DLD1 (cell line): Measurements from ENCODE around the gene RBM33.

ENCODE experiments used
- in situ Hi-C: cut with HindIII; loops from 2 replicates; pipeline ENCODE4 v1.10.0; 2017; ENCODE audit warnings: low sequenced_read_pairs

Gene RBM33

DNA sequence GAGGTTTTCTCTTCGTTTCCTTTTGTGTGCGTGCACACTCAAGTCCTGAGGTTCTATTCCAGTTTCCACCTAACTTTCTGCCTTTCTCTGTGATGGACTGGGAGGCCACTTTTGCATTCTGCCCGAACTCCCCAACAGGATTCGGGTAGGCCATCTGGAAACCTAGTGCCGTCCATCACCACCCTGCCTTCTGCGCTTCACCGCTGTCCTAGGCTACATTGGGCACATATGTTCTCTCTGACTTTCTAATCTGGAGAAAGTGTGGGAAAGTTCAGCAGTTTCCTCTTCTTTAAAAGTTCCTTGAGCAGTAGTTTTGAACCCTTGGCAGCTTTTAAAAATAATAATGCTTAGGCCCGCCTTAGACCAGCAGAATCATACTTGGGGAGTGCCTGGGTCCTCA, 121.0 kb downstream of the RBM33 start:
- in situ Hi-C loops: no loop called here

DNA sequence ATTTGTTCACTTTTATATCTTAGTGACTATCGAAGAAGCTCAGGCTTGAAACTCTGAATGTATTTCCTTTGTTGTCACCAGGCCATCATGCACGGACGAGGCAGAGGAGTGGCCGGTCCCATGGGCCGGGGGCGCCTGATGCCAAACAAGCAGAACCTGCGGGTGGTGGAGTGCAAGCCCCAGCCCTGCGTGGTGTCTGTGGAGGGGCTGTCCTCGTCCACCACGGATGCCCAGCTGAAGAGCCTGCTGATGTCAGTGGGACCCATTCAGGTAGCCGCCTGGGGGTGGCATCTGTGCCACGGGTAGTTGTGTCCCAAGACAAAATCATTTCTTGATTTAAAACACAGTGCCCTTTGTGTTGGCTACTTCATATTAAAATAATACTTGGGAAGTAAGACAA, 121.9 kb downstream of the RBM33 start:
- in situ Hi-C loops: no loop called here

DNA sequence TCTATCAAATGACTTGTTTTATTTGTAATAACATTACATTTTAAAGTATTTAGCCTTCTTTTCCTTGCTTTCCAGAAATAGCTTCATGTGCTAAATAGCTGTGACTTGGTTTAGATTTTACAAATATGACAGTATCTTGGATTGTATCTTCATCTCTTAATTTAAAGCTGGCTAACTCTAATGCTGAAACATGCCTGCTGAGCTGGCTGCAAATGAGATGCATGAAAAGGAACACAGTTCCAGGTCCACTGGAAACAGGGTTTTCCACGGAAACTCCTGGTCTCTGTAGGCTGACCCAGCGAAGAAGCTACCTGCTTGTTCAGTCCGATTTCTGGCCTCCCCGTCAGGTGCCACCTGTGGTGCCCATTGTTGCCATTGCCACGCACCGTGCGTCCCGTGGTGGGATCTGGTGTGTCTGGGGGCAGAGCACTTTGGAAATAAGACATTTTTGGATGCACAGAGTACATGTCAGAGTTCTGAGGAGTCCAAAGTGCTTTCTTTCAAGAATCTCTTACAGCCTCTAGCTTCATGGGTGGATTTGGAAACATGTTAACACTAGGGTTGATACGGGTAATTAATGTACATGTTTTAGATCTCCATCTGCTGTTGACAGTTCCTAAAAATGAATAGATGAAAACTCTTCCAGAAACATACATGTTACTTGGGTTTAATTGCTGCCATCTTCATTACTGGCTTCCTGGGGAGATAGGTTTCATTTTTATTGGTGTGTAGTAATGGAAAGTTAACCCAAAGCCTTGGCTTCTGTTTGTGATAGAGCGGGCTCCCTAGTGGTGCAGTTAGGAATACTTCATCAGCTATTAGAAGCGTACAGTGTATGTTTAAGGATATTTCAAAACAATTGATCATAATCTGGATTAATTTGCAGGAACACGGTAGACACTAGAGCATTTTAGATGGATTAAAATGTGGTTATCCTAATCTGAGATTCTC, 122.8 kb downstream of the RBM33 start:
- in situ Hi-C loops: no loop called here

DNA sequence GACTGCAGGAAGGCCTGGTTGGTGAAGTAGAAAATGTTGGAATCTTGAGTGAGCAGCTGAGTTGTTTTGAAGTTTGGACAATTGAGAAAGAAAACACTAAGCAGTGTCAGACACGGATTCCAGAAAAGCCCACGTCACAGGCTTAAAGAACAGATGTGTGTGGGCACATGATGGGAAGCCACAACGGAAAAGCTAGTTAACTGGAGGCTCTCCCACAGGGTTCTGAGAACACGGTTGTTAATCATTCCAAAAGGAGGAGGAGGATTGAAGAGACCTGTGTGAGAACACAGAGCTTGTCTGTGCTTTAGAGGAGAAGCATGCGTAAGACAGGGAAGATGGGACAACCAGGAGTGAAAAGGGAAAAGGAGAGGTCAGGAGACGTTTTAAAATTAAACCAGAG, 125.2 kb downstream of the RBM33 start:
- in situ Hi-C loops: no loop called here

DNA sequence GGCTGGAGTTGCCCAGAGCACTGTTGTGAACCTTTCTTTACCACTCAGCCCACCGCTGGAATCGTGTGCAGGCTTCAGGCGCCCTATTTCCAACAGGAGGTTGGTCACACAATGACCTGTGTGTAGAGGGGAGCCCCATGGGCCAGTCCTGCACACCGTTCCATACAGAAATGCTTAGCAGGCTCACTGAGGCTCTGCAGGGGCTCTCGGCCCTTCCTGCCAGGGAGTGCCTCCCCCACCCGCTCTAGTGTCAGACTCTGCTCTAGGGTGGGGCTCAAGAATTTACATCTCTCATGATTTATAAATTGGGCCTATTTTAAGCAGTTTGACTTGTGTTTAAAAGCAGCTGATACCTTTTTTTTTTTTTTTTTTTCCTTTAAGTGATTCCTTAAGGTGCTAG, 125.8 kb downstream of the RBM33 start:
- in situ Hi-C loops: no loop called here

DNA sequence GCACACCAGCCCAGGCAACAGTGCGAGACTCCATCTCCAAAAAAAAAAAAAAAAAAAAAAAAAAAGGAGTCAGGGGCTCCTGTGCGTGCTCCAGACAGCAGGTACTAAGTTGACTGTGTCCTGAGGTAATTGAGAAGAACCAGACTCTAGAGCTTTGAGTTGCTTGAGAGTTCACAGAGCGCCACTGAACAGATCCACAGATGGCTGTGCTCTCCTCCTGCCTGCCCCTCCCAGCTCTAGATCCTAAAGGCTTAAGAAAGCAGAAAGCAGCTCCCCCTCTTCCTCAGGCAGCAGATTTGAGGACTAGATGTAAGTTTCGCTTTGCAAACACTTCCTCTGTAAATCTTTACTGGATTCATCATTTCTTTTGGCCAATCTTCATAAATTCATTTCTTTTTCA, 129.1 kb downstream of the RBM33 start:
- in situ Hi-C loops: no loop called here

DNA sequence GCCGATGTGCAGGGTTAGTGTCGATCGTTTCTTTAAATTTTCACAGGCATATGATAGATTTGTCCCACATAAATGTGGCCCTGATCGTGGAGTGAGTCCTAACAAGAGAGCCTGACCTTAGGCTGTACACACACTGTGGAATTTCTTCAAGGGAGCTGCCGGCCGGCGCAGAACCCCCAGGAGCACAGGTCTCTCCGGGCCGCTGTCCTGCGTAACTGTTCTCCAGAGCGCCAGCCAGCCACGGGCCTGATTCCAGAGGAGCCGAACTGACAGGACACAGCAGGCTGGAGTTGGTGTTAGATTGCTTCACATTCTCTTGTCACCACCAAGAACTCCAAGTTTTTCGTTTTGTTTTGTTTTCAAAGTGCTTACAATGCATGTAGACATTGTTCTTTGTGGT, 130.5 kb downstream of the RBM33 start:
- in situ Hi-C loops: no loop called here

DNA sequence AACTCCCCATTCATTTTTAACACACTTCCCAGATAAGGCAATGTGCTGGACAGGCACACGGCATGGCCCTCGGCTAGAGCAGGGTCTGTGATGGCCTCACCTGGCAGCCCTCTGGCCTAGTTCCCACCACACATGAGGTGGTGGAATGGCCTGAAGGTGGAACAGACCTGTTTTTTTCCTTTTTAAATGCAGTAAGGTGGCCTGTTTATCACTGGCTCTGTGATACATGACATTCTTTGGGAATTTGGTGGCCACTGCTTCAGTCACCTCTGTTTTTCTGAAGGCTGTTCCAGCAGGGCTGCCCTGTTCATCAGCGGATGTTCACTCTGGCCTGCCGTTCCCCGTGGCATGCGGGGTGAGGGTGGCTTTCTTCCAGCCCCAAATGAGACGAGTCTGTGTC, 131.2 kb downstream of the RBM33 start:
- in situ Hi-C loops: no loop called here

DNA sequence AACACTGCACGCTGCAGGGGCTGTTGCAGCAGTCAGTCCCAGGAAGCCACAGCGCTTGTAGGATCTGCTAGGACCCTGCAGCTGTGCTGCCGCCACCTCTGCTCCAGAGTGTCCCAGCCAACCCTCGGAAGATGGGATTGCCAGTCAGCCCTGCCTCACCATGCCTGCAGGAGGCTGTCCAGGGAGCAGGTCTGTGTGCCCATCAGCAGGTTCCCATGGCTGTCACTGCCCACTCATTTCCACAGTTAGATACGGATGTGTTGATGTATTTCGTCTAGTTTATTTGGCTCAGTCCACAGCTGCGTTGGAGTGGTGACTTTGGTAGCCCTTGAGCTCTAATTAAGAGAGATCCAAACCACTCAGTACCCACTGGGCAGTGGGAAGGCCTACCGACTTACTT, 132.1 kb downstream of the RBM33 start:
- in situ Hi-C loops: no loop called here

DNA sequence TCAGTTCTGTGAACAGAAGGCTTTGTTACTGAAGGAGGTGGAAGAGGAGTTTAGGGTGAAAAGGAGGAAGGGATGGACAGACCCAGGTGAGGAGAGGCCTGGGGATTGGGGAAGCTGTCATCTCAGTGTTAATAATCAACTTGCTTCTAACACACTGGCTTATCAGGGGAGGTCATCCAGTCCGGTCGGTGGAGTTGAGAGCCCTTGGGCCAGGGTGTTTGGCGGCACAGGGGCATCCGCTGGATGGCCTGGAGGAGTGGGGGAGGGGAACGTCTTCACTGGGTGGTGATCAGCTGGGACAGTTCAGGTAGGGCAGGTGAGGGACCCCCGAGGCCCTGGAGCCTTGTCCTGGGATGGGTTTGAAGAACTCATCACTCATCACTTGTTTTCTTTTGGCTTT, 133.9 kb downstream of the RBM33 start:
- in situ Hi-C loops: no loop called here

DNA sequence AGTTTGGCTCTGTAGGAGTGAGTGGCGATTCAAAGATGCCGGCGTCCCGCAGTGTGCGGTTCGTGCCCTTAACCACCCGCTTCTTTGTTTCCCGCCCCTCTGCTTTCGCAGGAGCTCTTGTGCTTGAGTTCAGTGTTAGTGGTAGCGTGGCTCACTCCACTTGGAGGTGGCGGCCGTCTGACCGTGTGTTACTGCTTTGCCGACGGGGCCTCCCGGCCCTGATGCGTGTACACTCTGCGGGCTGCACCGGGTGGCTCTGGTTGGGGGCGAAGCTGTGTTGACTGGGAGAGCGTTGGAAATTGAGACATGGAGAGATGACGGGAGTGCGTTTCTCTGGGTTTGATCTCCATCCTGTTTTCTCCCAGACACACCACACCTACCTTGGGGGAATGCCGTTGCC, 136.4 kb downstream of the RBM33 start:
- in situ Hi-C loops: no loop called here

DNA sequence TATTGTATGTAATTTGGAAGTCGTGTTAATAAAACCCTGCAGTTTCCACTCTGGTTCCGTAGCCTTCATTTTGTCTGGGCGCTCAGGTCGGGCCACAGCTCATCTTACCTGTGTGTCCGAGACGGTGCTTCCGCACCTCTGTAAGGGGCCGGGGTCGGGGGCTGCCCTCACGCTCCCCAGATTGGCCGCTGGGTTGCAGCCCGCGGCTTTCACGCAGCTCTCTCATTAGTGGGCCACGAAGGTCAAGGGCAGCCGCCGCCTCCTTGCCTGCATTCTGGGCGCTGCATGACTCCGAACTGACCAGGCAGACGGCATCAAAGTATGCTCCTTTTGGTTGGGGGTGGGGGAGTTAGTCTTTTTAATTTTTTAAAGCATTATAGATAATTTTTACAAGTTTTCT, 137.0 kb downstream of the RBM33 start:
- in situ Hi-C loops: no loop called here

DNA sequence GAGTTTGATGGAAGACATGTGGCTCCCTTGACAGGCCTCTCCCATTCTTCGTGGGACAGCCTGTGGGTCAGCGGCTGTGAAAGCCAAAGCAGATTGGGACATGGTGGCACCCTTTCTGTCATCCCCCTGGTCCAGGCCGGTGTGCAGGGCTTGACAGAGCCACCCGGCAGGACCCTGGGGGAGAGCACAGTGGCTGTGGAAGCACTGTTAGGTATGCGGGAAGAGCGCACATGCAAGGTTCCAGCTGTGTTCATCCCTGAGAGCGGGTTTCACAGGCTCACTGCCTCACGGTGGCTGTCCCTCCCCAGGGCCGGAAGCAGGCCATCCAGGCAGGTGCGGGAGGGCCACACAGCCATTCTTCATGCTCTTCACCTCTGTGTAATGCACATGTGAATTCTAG, 138.0 kb downstream of the RBM33 start:
- in situ Hi-C loops: no loop called here

DNA sequence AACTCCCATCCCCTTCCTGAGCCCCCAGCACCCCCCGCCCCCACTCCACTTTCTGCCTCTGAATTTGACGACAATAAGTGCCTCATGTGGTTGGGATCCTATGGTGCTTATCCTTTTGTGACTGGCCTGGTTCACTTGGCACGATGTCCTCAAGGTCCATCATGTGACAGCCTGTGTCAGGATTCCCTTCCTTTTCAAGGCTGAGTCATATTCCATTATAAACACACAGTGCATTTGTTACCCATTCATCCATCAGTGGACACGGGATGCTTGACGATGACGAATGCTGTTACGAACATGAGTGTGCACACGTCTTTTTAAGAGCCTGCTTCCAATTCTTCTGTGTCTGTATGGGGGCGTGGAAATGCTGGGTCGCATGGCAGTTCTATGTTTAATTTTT, 141.1 kb downstream of the RBM33 start:
- in situ Hi-C loops: no loop called here

DNA sequence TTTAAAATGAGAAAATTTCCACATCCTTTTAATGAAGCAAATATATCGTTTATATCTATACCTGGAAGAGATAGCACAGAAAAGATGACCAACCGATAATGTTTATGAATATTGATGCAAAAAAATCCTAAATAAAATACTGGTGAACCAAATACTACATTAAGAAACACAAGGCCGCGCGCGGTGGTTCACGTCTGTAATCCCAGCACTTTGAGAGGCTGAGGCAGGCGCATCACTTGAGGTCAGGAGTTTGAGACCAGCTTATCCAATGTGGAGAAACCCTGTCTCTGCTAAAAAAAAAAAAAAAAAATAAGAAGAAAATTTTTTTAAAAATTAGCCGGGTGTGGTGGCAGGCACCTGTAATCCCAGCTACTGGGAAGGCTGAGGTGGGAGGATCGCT, 142.0 kb downstream of the RBM33 start:
- in situ Hi-C loops: no loop called here

DNA sequence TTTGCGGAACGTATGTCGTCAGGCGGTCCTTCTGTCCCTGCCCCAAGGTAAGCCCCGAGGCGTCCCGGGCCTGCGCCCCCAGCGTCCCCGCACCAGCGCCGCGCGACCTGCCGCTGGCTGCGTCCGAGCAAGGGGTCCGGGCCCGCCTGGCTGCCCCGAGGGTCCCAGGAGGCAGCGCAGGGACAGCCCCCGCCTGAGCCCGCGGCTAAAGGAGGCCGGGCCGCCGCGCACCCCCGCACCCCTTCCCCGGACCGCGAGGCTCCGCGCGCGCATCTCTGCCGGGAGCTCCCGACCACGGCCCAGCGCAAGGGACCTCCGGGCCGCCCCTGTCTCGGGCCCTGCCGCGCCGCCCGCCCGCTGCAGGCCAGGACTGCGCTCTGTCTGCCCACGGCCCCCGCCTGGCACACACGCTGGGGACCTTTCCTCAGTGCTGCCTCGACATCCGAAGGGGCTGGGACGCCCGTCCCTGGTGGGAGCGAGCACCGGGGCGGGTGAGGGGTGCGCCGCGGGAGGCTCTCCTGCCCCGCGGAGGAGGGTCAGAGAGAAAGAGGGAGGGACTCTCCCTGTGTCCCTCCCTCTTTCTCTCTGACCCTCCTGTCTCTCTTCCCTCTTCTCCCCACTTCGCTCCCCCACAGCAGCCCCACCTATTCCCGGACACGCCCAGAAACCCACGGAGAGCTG, 142.8 kb downstream of the RBM33 start:
- in situ Hi-C loops: no loop called here

DNA sequence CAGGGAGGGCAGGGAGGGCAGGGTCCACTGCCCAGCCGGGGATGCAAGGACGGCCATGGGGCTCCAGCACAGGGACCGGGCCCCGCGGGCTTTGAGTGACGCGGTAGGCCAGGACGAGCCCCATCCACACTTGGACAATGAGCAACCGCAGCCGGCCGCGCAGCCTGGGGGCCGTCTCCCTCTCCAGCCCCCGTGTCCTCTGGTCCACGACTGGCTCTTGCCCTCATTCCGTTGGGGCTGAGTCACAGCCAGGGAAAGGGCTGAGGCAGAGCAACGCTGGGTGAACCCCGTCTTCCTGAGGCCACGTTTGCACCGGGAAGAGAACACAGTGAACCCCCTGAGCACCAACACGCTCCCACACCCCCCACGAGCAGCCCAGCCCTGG, 144.1 kb downstream of the RBM33 start:
- in situ Hi-C loops: no loop called here

DNA sequence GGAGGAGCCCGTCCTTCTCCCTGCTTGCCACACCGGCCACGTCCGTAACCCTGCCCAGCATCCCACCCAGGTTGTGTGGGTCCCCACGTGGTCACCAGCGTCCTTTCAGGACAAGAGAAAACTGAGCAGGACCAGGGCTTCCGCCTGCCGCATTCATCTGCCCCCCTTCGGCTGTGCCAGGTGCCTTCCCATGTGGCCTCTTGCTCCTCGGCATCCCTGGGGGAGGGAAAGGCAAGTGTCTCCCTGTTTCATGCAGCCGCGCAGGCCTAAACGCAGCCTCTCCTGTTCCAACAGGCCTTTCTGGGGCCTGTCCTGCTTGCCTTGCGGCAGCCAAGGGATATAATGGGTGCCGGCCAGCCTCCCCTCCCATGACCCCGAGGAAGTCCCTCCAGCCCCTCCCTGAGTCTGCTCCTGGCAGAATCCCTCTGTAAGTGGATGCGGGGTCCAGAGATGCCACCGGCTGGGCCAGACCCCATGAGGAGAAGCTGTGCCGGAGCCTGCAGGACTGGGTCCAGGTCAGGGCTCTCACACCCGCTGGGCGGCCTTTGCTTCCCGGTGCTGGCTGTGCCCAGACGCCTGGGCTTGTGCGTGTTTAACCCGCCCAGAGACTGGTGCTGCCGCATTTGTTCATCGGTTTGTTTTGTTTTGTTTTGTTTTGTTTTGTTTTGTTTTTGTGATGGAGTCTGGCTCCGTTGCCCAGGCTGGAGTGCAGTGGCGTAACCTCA, 144.7 kb downstream of the RBM33 start:
- in situ Hi-C loops: no loop called here

DNA sequence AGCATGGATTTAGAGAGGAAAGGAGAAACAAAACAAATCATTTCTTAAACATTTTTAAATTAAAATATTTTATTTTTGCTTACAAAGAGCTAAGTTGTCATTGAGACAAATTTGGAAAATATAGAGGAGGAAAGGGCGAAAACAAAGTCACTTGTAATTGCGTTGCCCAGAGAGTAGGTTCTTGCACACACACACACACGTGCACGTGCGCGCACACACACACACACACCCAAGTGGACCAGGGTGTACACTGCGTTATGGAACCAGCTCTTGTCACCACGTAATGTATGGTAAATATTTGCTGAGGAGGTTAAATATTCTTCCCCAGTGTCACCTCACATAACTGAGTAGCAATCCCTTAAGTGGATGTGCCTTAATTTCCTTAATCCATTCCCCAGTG, 146.2 kb downstream of the RBM33 start:
- in situ Hi-C loops: no loop called here

DNA sequence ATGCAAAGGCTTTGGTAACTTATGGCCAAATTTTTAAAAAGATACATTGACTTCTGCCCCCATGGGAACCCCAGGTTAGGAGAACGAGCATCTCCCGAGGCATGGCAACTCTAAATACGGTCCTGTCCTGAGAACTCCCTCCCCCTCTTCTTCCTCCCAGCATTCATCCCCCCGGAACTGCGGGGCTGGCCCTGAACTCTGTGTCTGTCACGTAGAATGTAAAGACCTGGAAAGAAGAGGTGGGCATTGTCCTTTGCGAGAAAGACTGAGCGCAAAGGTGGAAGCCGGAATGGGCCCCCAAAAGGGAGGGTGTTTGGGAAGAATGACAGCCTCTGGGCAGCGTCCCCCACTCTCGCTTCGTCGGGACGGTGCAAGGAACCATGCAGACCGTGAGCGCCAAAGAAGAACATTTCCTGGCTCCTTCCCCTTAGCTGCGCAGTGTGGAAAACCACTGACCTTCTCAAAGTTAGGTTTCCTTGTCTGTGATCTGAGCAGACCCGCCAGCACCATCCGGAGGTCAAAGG, 146.8 kb downstream of the RBM33 start:
- in situ Hi-C loops: no loop called here

DNA sequence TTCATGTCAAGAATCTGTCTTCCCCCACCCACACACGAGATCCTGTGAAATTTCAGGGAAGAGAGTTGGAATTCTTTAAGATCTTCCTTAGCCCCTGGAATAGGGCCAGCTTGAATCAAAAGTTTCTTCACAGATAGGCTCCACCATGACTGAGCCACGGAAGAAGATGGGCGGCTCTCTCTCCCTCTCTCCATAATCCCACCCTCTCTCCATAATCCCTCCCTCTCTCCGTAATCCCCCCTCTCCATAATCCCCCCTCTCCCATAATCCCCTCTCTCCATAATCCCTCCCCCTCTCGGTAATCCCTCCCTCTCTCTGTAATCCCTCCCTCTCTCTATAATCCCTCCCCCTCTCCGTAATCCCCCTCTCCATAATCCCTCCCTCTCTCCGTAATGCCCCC, 147.4 kb downstream of the RBM33 start:
- in situ Hi-C loops: no loop called here
